ENCODE measurements around the gene MPHOSPH10. TPM values are rescaled to one million over a fixed set of nuclear protein-coding genes. Genes with fewer than 3 reads are reported as not detected.

Gene MPHOSPH10
- total RNA-seq, 1 experiment from 2014 or later: 34.1 TPM

DNA sequence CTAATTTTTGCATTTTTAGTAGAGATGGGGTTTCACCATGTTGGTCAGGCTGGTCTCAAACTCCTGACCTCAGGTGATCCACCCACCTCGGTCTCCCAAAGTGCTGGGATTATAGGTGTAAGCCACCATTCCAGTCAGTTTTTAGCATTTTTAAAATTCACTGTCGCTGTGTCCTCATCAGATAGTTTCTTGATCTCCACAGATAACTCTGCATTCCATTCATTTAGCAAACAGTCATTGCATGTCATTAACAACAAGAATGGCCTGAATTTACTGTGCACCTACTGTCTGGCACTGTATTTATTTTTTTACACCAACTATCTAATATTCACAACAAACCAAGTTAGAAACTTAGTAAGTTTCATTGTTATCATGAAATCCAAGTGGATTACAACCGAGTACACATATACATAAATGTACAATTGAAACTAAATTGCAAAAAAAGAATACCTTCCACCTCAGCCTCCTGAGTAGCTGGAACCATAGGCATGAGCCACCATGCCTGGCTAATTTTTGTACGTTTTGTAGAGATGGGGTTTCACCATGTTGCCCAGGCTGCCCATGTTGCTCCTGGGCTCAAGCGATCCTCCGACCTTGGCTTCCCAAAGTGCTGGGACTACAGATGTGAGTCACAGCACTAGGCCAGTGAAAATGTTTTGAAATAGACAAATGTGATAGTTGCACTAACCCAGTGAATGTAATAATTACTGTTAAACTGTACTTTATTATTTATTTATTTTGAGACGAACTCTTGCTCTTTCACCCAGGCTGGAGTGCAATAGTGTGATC lies 4.7 kb upstream of the MPHOSPH10 start:
- no peaks in the 10 kb centered on the region for H3K27me3 ChIP-seq (ENCODE audit: control insufficient read depth, insufficient read depth, low read length)
- no TSS peak for BruUV-seq (replicated peaks)
- peaks cover 3% of the 10 kb centered on the region; the same call in 1 of the 2 replicates for H3K36me3 ChIP-seq (ENCODE audit: control insufficient read depth, insufficient read depth, low read length)
- H3K4me3 ChIP-seq (ENCODE audit: low read depth in 2 of 2, low read length in 2 of 2): no peak overlapping the region
- no peak for DNase-seq (ENCODE audit: low read depth, low spot score)
- H3K9me3 ChIP-seq (ENCODE audit: control insufficient read depth, insufficient read depth, low read depth, low read length): no peaks in the 10 kb centered on the region
- no peak overlapping the region for H3K27ac ChIP-seq (ENCODE audit: low read length)
- in situ Hi-C loops (cut with HindIII; ENCODE audit: low pct_unique_long_range_greater_than_20kb, low sequenced_read_pairs) (no loop called here), intact Hi-C loops (cut with micrococcal nuclease; ENCODE audit: unreplicated experiment) (no loop called here)
- ChIA-PET POLR2A (no interaction called here), CTCF (no interaction called here)
- 0 out of 2 replicates have a peak, but pooled peaks cover 4% of the 10 kb centered on the region for H3K4me1 ChIP-seq (ENCODE audit: control insufficient read depth, insufficient read depth, low read length)
- ATAC-seq: no peak
- TF ChIP-seq, protein P1, sequence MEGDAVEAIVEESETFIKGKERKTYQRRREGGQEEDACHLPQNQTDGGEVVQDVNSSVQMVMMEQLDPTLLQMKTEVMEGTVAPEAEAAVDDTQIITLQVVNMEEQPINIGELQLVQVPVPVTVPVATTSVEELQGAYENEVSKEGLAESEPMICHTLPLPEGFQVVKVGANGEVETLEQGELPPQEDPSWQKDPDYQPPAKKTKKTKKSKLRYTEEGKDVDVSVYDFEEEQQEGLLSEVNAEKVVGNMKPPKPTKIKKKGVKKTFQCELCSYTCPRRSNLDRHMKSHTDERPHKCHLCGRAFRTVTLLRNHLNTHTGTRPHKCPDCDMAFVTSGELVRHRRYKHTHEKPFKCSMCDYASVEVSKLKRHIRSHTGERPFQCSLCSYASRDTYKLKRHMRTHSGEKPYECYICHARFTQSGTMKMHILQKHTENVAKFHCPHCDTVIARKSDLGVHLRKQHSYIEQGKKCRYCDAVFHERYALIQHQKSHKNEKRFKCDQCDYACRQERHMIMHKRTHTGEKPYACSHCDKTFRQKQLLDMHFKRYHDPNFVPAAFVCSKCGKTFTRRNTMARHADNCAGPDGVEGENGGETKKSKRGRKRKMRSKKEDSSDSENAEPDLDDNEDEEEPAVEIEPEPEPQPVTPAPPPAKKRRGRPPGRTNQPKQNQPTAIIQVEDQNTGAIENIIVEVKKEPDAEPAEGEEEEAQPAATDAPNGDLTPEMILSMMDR (IDR thresholded peaks at IDR 0.05): no peak
- no peak for TF ChIP-seq TCF7L2 (IDR thresholded peaks at IDR 0.05; ENCODE audit: low read depth, low read length)
- no peak for TF ChIP-seq SIN3A (IDR thresholded peaks at IDR 0.05; ENCODE audit: borderline replicate concordance, insufficient read depth, low read depth, low read length)
- TF ChIP-seq, protein P2, sequence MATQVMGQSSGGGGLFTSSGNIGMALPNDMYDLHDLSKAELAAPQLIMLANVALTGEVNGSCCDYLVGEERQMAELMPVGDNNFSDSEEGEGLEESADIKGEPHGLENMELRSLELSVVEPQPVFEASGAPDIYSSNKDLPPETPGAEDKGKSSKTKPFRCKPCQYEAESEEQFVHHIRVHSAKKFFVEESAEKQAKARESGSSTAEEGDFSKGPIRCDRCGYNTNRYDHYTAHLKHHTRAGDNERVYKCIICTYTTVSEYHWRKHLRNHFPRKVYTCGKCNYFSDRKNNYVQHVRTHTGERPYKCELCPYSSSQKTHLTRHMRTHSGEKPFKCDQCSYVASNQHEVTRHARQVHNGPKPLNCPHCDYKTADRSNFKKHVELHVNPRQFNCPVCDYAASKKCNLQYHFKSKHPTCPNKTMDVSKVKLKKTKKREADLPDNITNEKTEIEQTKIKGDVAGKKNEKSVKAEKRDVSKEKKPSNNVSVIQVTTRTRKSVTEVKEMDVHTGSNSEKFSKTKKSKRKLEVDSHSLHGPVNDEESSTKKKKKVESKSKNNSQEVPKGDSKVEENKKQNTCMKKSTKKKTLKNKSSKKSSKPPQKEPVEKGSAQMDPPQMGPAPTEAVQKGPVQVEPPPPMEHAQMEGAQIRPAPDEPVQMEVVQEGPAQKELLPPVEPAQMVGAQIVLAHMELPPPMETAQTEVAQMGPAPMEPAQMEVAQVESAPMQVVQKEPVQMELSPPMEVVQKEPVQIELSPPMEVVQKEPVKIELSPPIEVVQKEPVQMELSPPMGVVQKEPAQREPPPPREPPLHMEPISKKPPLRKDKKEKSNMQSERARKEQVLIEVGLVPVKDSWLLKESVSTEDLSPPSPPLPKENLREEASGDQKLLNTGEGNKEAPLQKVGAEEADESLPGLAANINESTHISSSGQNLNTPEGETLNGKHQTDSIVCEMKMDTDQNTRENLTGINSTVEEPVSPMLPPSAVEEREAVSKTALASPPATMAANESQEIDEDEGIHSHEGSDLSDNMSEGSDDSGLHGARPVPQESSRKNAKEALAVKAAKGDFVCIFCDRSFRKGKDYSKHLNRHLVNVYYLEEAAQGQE (IDR thresholded peaks at IDR 0.05; ENCODE audit: insufficient read depth in 1 of 2, low read depth in 2 of 2, low read length in 1 of 2): no peak
- TF ChIP-seq POLR2AphosphoS5 (IDR thresholded peaks at IDR 0.05; ENCODE audit: low read depth, low read length): no peak

DNA sequence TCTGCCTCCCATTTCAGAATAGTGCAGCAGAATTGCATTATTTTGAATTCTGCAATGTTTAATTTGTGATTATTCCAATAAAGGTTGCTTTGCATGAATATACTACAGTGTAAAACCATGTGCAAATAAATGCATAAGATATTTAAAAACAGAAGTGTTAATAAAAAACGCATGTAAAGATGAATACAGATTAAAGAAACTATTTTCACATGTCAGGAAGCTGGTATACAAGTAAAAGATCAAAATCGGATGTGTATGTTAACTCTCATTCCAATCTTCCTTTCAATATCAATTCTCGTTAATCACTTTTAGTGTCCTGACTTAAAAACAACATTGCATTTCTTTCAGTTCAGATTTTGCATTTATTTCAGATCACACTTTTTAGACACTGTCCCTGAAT lies 3.5 kb upstream of the MPHOSPH10 start:
- peaks cover 6% of the 10 kb centered on the region for H3K4me1 ChIP-seq (ENCODE audit: control insufficient read depth, insufficient read depth, low read length)
- in situ Hi-C loops (cut with HindIII; ENCODE audit: low pct_unique_long_range_greater_than_20kb, low sequenced_read_pairs) (no loop called here), intact Hi-C loops (cut with micrococcal nuclease; ENCODE audit: unreplicated experiment) (no loop called here)
- H3K27me3 ChIP-seq (ENCODE audit: control insufficient read depth, insufficient read depth, low read length): no peaks in the 10 kb centered on the region
- no peaks in the 10 kb centered on the region for H3K9me3 ChIP-seq (ENCODE audit: control insufficient read depth, insufficient read depth, low read depth, low read length)
- ATAC-seq: no peak
- no peak for DNase-seq (ENCODE audit: low read depth, low spot score)
- H3K4me3 ChIP-seq (ENCODE audit: low read depth in 2 of 2, low read length in 2 of 2): no peak overlapping the region
- ChIA-PET CTCF (no interaction called here), POLR2A (interaction anchor here (0.7 kb wide), 1 partner anchor 677 kb away, joined by 19 read pairs; no protein-coding TSS in a partner anchor)
- peaks cover 7% of the 10 kb centered on the region; the same call in 1 of the 2 replicates for H3K36me3 ChIP-seq (ENCODE audit: control insufficient read depth, insufficient read depth, low read length)
- no peak for TF ChIP-seq TCF7L2 (IDR thresholded peaks at IDR 0.05; ENCODE audit: low read depth, low read length)
- TF ChIP-seq, protein P1 (IDR thresholded peaks at IDR 0.05): no peak
- TF ChIP-seq POLR2AphosphoS5 (IDR thresholded peaks at IDR 0.05; ENCODE audit: low read depth, low read length): no peak
- TF ChIP-seq, protein P2 (IDR thresholded peaks at IDR 0.05; ENCODE audit: insufficient read depth in 1 of 2, low read depth in 2 of 2, low read length in 1 of 2): no peak
- no peak for TF ChIP-seq SIN3A (IDR thresholded peaks at IDR 0.05; ENCODE audit: borderline replicate concordance, insufficient read depth, low read depth, low read length)
- BruUV-seq (replicated peaks): no TSS peak
- no peak overlapping the region for H3K27ac ChIP-seq (ENCODE audit: low read length)
